ENCODE data around the gene PPM1H. TPM values are rescaled to one million over a fixed set of nuclear protein-coding genes. Genes with fewer than 3 reads are reported as not detected.

PPM1H gene
- total RNA-seq, 2 donors from 2014 or later: 27.0 to 46.9 TPM

- Histone ChIP-seq H3K36me3 (no peaks in the 10 kb centered on the region), H3K4me1 (replicated peaks) (no peaks in the 10 kb centered on the region), H3K9me3 (no peaks in the 10 kb centered on the region), H3K4me3 (no peak overlapping the region), H3K27me3 (replicated peaks; ENCODE audit: insufficient read depth) (no peaks in the 10 kb centered on the region), H3K27ac (no peak overlapping the region)
- intact Hi-C loops (cut with DNase I): no loop called here
- 92% methylated on average over 2 of the region's 2 CpGs for WGBS
- TF ChIP-seq POLR2A (IDR thresholded peaks at IDR 0.05) (no peak), CTCF (IDR thresholded peaks at IDR 0.05) (no peak), POLR2AphosphoS5 (IDR thresholded peaks at IDR 0.05) (no peak)
- no peak for DNase-seq (ENCODE audit: low spot score)
These were observed 283.8 kb downstream of the PPM1H start for GRCh38 chr12:62651138-62651537.

GRCh38 chr12:62649412-62650138 lies 285.4 kb downstream of the PPM1H start:
- WGBS: 26% methylated on average over 4 of the region's 4 CpGs
- no peak for TF ChIP-seq POLR2AphosphoS5 (IDR thresholded peaks at IDR 0.05)
- TF ChIP-seq CTCF (IDR thresholded peaks at IDR 0.05): no peak
- TF ChIP-seq POLR2A (IDR thresholded peaks at IDR 0.05): no peak
- Histone ChIP-seq H3K36me3 (no peaks in the 10 kb centered on the region), H3K4me3 (no peak overlapping the region), H3K27ac (no peak overlapping the region), H3K27me3 (replicated peaks; ENCODE audit: insufficient read depth) (no peaks in the 10 kb centered on the region), H3K4me1 (replicated peaks) (no peaks in the 10 kb centered on the region), H3K9me3 (no peaks in the 10 kb centered on the region)
- DNase-seq (ENCODE audit: low spot score): no peak
- intact Hi-C loops (cut with DNase I): no loop called here

- H3K9me3 ChIP-seq: no peaks in the 10 kb centered on the region
- no peaks in the 10 kb centered on the region for H3K36me3 ChIP-seq
- H3K4me1 ChIP-seq (replicated peaks): no peaks in the 10 kb centered on the region
- no peak overlapping the region for H3K27ac ChIP-seq
- H3K27me3 ChIP-seq (replicated peaks; ENCODE audit: insufficient read depth): no peaks in the 10 kb centered on the region
- no peak for TF ChIP-seq POLR2AphosphoS5 (IDR thresholded peaks at IDR 0.05)
- TF ChIP-seq POLR2A (IDR thresholded peaks at IDR 0.05): no peak
- no peak for TF ChIP-seq CTCF (IDR thresholded peaks at IDR 0.05)
- DNase-seq (ENCODE audit: low spot score): no peak
- 28% methylated on average over 3 of the region's 3 CpGs for whole genome bisulfite sequencing
- intact Hi-C loops (cut with DNase I): no loop called here
- no peak overlapping the region for H3K4me3 ChIP-seq
These were observed 287.4 kb downstream of the PPM1H start for GRCh38 chr12:62647586-62647985.

GRCh38 chr12:62646566-62646965 lies 288.4 kb downstream of the PPM1H start:
- 90% methylated on average over 8 of the region's 8 CpGs for WGBS
- no peak overlapping the region for H3K27ac ChIP-seq
- H3K27me3 ChIP-seq (replicated peaks; ENCODE audit: insufficient read depth): no peaks in the 10 kb centered on the region
- H3K4me3 ChIP-seq: no peak overlapping the region
- H3K4me1 ChIP-seq (replicated peaks): no peaks in the 10 kb centered on the region
- DNase-seq (ENCODE audit: low spot score): no peak
- no peaks in the 10 kb centered on the region for H3K36me3 ChIP-seq
- intact Hi-C loops (cut with DNase I): no loop called here
- TF ChIP-seq POLR2A (IDR thresholded peaks at IDR 0.05) (no peak), CTCF (IDR thresholded peaks at IDR 0.05) (no peak), POLR2AphosphoS5 (IDR thresholded peaks at IDR 0.05) (no peak)
- no peaks in the 10 kb centered on the region for H3K9me3 ChIP-seq

DNA sequence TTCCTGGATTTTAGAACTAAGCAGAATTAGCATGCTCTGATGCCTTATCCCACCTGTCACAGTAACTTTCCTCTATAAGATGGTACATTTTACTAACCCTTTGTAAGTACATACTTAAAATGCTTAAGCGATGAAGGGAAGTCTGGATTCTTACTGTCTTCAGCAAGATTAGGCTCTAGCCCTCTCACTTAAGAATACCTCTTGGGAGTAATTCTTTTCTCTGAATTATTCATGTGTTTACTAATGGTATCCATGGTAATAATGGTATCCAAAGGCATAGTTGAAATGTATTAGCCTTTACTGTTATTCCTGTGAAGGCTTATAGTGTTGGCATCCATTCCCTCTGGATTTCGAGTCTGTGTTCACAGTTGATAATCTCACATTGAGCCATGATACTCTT lies 291.5 kb downstream of the PPM1H start:
- Histone ChIP-seq H3K36me3 (no peaks in the 10 kb centered on the region), H3K4me1 (replicated peaks) (no peaks in the 10 kb centered on the region), H3K27me3 (replicated peaks; ENCODE audit: insufficient read depth) (no peaks in the 10 kb centered on the region), H3K4me3 (no peak overlapping the region), H3K9me3 (no peaks in the 10 kb centered on the region), H3K27ac (no peak overlapping the region)
- no peak for TF ChIP-seq POLR2AphosphoS5 (IDR thresholded peaks at IDR 0.05)
- no peak for TF ChIP-seq CTCF (IDR thresholded peaks at IDR 0.05)
- no peak for TF ChIP-seq POLR2A (IDR thresholded peaks at IDR 0.05)
- 97% methylated on average over 2 of the region's 2 CpGs for WGBS
- no peak for DNase-seq (ENCODE audit: low spot score)
- intact Hi-C loops (cut with DNase I): no loop called here

All from prostate gland (tissue), 2 donors.